GM21360 (cell line): Measurements from ENCODE around the gene DENND6B.
"Not testable (repeated sequence)": the region's sequence is repeated elsewhere in the genome, so short reads cannot be mapped to it uniquely, and the experiment has no call there.

Experiments
- ATAC-seq: cut with Tn5 transposase; IDR thresholded peaks from one replicate; pipeline ENCODE4 v1.9.1; 2021; ENCODE audit warnings: mild to moderate bottlenecking, moderate library complexity; ENCODE audit not compliant: unreplicated experiment

DENND6B gene

GRCh38 chr22:50326956-50327710, at the start of gene DENND6B:
Gene DENND6B (minus strand): TSS chr22:50327012. CDS start chr22:50326988, 24 bp downstream.
- peak; percentile 66 for ATAC-seq

- ATAC-seq = no peak
Measured at GRCh38 chr22:50376085-50376651, 49.4 kb upstream of the DENND6B start.

- ATAC-seq = no peak
Measured at GRCh38 chr22:50371101-50371648, 44.4 kb upstream of the DENND6B start.

GRCh38 chr22:50367778-50368500, 41.1 kb upstream of the DENND6B start:
- no peak for ATAC-seq

- ATAC-seq = not testable (repeated sequence)
Measured at GRCh38 chr22:50363803-50364194, 37.0 kb upstream of the DENND6B start.

- no peak for ATAC-seq
Measured at GRCh38 chr22:50363166-50363802, 36.5 kb upstream of the DENND6B start.

GRCh38 chr22:50361688-50362087, 34.9 kb upstream of the DENND6B start:
- ATAC-seq = no peak

GRCh38 chr22:50361222-50361621, 34.4 kb upstream of the DENND6B start:
- ATAC-seq = no peak

- ATAC-seq = no peak
Measured at GRCh38 chr22:50360578-50360977, 33.8 kb upstream of the DENND6B start.

- ATAC-seq = no peak
Measured at GRCh38 chr22:50357756-50358155, 30.9 kb upstream of the DENND6B start.

GRCh38 chr22:50357222-50357621, 30.4 kb upstream of the DENND6B start:
- ATAC-seq = no peak

- ATAC-seq = no peak
Measured at GRCh38 chr22:50356186-50356585, 29.4 kb upstream of the DENND6B start.

- no peak for ATAC-seq
Measured at GRCh38 chr22:50348058-50348457, 21.2 kb upstream of the DENND6B start.

GRCh38 chr22:50347157-50347556, 20.3 kb upstream of the DENND6B start:
- no peak for ATAC-seq

GRCh38 chr22:50346470-50346869, 19.7 kb upstream of the DENND6B start:
- ATAC-seq = no peak

GRCh38 chr22:50343541-50343935, 16.7 kb upstream of the DENND6B start:
- no peak for ATAC-seq

GRCh38 chr22:50342651-50343540, 16.1 kb upstream of the DENND6B start, which contains the start of gene PPP6R2:
Gene PPP6R2 (plus strand): TSS chr22:50343327. CDS start chr22:50393909, 50,582 bp downstream.
- ATAC-seq = peak; percentile 50

- ATAC-seq = peak; percentile 41
Measured at GRCh38 chr22:50341977-50342650, 15.3 kb upstream of the DENND6B start.
